Neural crest cell (in vitro differentiated cells): Measurements from ENCODE around the gene RNU6-8. TPM values are rescaled to one million over a fixed set of nuclear protein-coding genes. Genes with fewer than 3 reads are reported as not detected.
A peak's percentile ranks its signal among the peaks of the same experiment; 100 is the strongest.

Experiments used
- DNase-seq: peaks from one replicate; pipeline ENCODE4 v3.0.0; 2021; ENCODE audit warnings: low read depth, mixed read lengths, low spot score
- H3K27ac Mint-ChIP-seq: one replicate; pipeline ENCODE4 v1.8.0; 2021; ENCODE audit warnings: mild to moderate bottlenecking, mixed read lengths; ENCODE audit not compliant: unreplicated experiment
- H3K27me3 Mint-ChIP-seq: 2 replicates; pipeline ENCODE4 v1.8.0; 2021; ENCODE audit warnings: low read depth, mild to moderate bottlenecking, mixed read lengths
- H3K36me3 Mint-ChIP-seq: 2 replicates; pipeline ENCODE4 v1.8.0; 2021; ENCODE audit warnings: low read depth, mild to moderate bottlenecking, mixed read lengths
- H3K4me1 Mint-ChIP-seq: 2 replicates; pipeline ENCODE4 v1.8.0; 2021; ENCODE audit warnings: mixed read lengths
- H3K4me3 Mint-ChIP-seq: one replicate; pipeline ENCODE4 v1.8.0; 2021; ENCODE audit warnings: mild to moderate bottlenecking, mixed read lengths
- H3K9me3 Mint-ChIP-seq: 2 replicates; pipeline ENCODE4 v1.8.0; 2021; ENCODE audit warnings: mixed read lengths
- CTCF ChIP-seq: fragments of 200-600 bp; sonication (generic); conservative IDR thresholded peaks from 2 replicates; pipeline ENCODE4 v1.5.0; 2021; ENCODE audit warnings: antibody characterized with exemption, mild to moderate bottlenecking
- long read RNA-seq: library from polyadenylated mRNA; unstranded; transcript quantifications from one replicate; pipeline ENCODE4 v2.0.0, GENCODE V29; 2020
- total RNA-seq: library from RNA; stranded (reverse); gene quantifications from 2 replicates; pipeline ENCODE4 v1.2.1, GENCODE V29; 2021

RNU6-8 gene
- not detected in 2 replicates for total RNA-seq
- long read RNA-seq, partial matches to known transcripts, result 0 of 1 reads
- long read RNA-seq, other reads (novel, unspliced or antisense), result 0 of 1 reads

- DNase-seq, result peak; percentile 80
- Mint-ChIP-seq H3K27me3 (peaks cover 27% of the 10 kb centered on the region), H3K9me3 (no peaks in the 10 kb centered on the region), H3K36me3 (no peaks in the 10 kb centered on the region), H3K27ac (peak within 1 kb of the TSS; percentile 100), H3K4me3 (peak within 1 kb of the TSS; percentile 94), H3K4me1 (peaks cover 28% of the 10 kb centered on the region)
- no peak for TF ChIP-seq CTCF
These were observed at the start of gene RNU6-8 for GRCh38 chr14:32202998-32203882. Gene RNU6-8, minus strand, starts transcription at chr14:32203269.

GRCh38 chr14:32252030-32252670 lies 49.1 kb upstream of the RNU6-8 start:
- peak; percentile 87 for TF ChIP-seq CTCF
- peak; percentile 40 for DNase-seq
- Mint-ChIP-seq H3K36me3 (no peaks in the 10 kb centered on the region), H3K27me3 (no peaks in the 10 kb centered on the region), H3K4me3 (no peak overlapping the region), H3K4me1 (peaks cover 6% of the 10 kb centered on the region), H3K27ac (no peak overlapping the region), H3K9me3 (no peaks in the 10 kb centered on the region)

- Mint-ChIP-seq H3K4me3 (no peak overlapping the region), H3K27ac (no peak overlapping the region), H3K27me3 (no peaks in the 10 kb centered on the region), H3K36me3 (no peaks in the 10 kb centered on the region), H3K9me3 (no peaks in the 10 kb centered on the region), H3K4me1 (peaks cover 6% of the 10 kb centered on the region)
- DNase-seq, result no peak
- TF ChIP-seq CTCF, result no peak
These were observed 48.5 kb upstream of the RNU6-8 start for GRCh38 chr14:32251530-32251929.

- Mint-ChIP-seq H3K9me3 (no peaks in the 10 kb centered on the region), H3K4me1 (peaks cover 6% of the 10 kb centered on the region), H3K27ac (no peak overlapping the region), H3K4me3 (no peak overlapping the region), H3K27me3 (no peaks in the 10 kb centered on the region), H3K36me3 (no peaks in the 10 kb centered on the region)
- TF ChIP-seq CTCF, result no peak
- DNase-seq, result no peak
These were observed 47.6 kb upstream of the RNU6-8 start for GRCh38 chr14:32250681-32251080.

GRCh38 chr14:32249780-32250179 lies 46.7 kb upstream of the RNU6-8 start:
- H3K9me3 Mint-ChIP-seq, result no peaks in the 10 kb centered on the region
- no peaks in the 10 kb centered on the region for H3K36me3 Mint-ChIP-seq
- no peak overlapping the region for H3K4me3 Mint-ChIP-seq
- peaks cover 2% of the 10 kb centered on the region for H3K4me1 Mint-ChIP-seq
- H3K27me3 Mint-ChIP-seq, result no peaks in the 10 kb centered on the region
- H3K27ac Mint-ChIP-seq, result no peak overlapping the region
- TF ChIP-seq CTCF, result no peak
- DNase-seq, result no peak
